ENCODE measurements around the gene NPIPA1.
A peak's percentile ranks its signal among the peaks of the same experiment; 100 is the strongest.
"Not testable (repeated sequence)": the region's sequence is repeated elsewhere in the genome, so short reads cannot be mapped to it uniquely, and the experiment has no call there.

Gene NPIPA1

DNA sequence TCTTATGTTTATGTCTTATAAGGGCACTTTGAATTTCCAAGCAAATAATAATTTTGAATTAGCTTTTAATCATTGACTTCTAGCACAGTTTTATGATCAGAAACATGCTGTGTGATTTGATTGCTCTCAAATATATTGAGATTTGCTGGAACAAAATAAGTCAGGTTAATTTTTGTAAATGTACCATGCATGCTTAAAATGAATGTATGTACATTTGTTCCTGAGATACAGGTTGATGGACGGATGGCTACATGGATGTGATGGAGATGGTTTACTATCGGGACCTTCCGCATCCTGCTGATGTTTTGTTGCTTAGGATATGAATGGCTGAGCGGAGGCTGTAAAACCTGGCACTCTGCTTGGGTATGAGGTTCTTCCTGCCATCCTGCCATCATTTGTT lies at the start of gene NPIPA1:
Gene NPIPA1, plus strand, starts transcription at position 301 of the 400 bp plus-strand sequence. Its CDS starts 0 bp downstream, at position 301.
- not testable (repeated sequence) for DNase-seq

DNA sequence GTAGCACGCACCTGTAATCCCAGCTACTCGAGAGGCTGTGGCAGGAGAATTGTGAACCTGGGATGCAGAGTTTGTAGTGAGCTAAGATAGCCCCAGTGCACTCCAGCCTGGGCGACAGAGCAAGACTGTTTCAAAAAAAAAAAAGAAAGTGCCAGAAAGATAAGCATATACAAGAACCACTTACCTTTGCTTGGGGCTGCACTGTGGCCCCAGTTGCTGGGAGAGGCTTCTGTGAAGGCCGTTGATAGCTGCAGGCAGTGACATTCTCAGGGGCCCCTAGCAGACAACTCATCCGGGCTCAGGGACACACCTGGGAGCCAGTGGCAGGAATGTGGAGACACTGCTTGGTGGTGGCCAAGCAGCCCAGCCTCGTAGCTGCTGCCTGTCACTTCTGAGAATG lies 45.1 kb upstream of the NPIPA1 start:
- DNase-seq, result not testable (repeated sequence)

DNA sequence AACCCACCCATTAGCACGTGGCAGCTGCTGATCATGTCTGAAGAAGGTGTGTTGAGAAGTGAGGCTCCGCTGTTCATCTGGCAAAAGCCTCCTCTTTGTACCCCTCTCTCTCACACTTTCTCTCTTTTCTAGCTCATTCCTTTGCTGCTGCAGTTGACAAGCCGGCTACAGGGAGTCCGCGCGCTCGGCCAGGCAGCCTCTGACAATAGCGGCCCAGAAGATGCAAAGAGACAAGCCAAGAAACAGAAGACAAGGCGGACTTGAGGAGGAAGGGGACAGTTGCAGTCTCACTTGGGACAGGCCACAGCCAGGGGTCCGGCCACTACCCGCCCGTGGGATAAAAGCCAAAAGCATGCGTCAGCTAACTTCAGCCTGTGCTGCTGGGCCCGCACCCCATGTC lies 41.9 kb upstream of the NPIPA1 start:
- DNase-seq, result not testable (repeated sequence)

DNA sequence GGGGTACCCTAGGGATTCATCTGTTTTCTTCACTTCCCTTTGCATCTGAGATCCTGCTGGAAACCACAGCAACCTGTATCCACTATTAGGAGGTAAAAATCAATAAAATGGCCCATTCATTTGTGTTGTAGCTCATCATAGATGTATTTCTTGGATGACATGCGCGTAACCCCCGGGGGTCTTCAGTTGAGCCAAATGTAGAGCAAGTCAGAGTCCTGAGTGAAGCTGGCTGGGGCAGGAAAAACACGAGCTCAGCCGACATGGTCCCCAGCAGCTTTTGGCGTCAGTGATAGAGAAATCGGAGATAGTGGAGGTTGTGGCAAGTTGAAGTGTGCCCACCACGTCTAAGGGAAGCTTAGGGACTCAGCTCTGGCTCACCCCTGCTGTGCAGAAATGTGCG lies 41.2 kb upstream of the NPIPA1 start:
- not testable (repeated sequence) for DNase-seq

DNA sequence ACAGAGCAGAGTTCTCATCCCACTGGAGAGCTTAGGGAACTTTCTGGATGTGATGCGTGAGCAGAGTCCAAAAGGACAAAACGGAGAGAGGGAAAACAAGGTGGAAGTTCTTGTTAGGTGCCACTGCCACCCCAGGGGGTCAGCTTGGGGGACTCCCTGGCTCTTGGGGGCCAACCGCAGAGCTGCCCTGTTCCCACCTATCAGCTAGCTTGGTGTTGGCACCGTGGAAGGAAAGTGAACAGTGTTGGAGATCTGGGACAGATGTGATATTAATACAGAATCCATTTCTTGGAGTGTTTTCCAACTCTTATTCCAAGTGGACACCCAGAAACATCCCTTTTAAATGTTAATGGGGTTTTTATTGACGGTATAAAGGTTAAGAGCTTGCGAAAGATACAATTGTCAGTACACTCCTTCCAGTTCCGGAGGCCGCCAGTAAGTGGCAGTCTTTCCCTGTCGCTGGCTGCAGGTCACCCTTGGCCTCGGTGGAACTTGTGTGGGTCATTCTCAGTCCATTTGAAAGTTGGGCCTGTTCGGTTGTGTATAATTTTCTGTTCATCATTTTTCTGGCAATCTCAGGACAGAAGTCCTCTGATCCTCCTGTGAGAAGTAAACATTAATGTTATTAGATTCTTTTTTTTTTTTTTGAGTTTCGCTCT lies 40.1 kb upstream of the NPIPA1 start:
- not testable (repeated sequence) for DNase-seq

DNA sequence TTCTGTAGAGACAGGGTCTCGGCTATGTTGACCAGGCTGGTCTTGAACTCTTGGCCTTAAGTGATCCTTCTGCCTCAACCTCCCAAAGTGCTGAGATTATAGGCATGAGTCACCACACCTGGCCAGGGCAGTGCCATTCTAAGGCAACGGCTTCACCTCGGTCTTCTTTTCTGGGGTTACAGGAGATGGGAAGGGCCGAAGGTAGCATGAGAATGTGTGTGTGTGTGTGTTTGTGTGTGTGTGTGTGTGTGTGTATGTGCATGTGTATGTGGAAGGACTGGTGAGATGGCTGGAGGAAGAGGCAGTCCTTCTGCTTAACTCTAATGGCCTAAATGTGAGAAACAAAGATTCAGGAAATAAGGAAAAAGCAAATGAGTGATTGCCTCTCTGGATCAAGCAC lies 39.1 kb upstream of the NPIPA1 start:
- not testable (repeated sequence) for DNase-seq

DNA sequence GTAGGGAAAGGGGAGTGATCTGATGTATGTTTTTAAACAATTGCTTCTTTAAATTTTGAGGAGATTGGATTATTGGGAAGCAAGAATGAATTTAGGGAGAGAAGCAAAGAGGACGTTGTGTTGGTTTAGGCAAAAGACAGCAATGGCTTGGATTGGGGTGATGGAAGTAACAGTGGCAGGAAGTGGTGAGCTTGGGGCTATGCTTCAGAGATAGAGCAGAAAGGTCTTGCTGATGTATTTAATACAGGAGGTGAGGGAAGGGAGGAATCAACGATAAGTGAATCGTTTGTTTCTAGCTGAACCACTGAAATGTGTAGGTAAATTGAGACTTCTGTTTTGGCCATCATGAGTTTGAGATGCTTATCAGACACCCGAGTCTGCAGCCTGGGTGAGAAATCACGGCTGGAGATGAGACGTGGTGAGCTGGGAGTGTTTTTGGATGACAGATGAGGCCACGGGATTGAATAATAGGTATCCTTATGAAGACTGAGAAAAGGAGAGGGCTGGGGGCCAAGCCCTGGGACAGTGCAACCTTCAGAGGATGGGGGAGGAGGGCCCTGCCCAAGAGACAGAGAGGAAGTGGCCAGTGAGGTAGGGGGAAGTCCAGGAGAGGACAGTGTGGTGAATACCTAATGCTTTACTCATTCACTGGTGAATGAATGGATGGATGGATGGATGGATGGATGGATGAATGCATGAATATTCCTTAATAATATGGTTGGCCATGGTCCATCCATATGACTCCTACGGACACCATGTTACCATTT lies 33.9 kb upstream of the NPIPA1 start:
- peak in 1 of 2 experiments; percentile 34 for DNase-seq

DNA sequence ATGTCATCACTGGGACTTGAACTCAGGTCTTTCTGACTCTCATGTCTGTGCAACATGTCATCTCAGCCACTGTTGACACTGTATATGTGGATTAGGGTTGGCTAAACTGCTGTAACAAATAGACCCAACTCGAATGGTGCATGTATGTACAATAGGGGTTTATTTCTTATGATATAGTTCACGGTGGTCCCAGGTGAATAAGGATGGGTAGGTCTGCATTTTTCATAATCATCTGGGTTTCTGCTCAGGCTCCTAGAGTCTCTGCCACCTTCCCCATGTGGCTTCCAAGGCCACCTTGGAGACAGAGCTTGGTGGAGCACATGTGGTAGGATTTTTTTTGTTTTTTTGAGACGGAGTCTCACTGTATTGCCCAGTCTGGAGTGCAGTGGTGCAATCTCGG lies 27.5 kb upstream of the NPIPA1 start:
- not testable (repeated sequence) for DNase-seq

DNA sequence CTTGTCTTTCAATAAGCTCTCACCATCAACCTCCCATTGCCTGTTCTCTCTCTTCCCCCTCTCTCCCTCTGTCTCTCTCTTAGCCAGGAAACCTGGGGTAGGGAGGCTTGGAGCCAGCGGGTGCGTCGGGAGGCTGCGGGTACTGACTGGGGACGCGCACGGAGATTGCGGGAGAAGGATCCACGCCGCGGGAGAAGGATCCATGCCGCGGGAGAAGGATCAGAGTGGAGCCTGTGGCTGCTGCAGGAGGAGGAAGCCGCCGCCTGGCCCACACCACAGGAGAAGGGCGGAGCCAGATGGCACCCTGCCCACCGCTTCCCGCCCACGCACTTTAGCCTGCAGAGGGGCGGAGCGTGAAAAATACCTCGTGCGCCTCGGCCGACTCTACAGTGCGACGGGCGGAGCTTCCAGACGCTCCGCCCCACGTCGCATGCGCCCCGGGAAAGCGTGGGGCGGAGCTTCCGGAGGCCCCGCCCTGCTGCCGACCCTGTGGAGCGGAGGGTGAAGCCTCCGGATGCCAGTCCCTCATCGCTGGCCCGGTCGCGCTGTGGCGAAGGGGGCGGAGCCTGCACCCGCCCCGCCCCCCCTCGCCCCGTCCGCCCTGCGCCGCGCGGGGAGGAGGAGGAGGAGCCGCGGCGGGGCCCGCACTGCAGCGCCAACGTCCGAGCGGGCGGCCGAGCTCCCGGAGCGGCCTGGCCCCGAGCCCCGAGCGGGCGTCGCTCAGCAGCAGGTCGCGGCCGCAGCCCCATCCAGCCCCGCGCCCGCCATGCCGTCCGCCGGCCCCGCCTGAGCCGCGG lies 26.2 kb upstream of the NPIPA1 start:
- DNase-seq, result not testable (repeated sequence)

DNA sequence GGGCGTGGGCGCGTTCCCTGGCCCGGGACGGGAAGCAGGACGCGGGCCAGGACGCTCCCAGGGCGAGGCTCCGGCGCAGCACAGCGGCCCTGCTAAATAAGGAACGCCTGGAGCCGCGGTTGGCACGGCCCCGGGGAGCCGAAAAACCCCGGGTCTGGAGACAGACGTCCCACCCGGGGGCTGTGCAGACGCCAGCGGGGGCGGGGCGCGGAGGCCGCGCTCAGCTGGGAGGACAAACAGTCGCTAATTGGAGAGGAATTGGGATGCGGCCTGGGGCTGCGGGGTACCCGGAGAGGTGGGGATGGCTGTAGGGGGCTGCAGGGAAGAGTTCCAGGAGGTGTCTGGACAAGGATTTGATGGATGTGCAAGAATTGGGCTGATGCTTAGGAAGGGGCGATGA lies 25.3 kb upstream of the NPIPA1 start:
- peak; percentile 74 to 78 for DNase-seq

DNA sequence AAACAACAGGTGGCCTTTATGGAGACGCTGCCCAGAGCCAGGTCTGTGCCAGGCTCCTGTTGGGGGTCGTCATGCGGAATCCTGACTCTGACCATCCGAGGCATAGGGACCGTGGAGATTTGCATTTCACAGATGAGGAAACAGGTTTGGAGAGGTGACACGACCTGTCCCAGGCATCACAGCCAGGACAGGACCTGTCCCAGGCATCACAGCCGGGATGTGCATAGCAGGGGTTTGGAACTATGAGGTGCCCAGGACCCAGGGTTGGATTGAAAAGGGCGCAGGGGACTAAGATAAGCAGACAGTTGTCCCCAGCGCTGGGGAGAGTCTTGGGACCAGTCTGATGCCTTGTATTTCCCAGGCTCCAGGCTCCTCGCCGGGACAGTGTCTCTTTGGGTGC lies 24.7 kb upstream of the NPIPA1 start:
- not testable (repeated sequence) for DNase-seq

DNA sequence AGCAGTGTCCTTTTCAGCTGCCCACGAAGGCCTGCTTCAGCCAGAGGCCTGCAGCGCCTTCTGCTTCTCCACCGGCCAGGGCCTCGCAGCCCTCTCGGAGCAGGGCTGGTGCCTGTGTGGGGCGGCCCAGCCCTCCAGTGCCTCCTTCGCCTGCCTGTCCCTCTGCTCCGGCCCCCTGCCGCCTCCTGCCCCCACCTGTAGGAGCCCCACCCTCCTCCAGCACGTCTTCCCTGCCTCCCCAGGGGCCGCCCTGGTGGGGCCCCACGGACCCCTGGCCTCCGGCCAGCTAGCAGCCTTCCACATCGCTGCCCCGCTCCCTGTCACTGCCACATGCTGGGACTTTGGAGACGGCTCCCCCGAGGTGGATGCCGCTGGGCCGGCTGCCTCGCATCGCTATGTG lies 18.7 kb upstream of the NPIPA1 start:
- DNase-seq, result peak in 1 of 2 experiments; percentile 10

DNA sequence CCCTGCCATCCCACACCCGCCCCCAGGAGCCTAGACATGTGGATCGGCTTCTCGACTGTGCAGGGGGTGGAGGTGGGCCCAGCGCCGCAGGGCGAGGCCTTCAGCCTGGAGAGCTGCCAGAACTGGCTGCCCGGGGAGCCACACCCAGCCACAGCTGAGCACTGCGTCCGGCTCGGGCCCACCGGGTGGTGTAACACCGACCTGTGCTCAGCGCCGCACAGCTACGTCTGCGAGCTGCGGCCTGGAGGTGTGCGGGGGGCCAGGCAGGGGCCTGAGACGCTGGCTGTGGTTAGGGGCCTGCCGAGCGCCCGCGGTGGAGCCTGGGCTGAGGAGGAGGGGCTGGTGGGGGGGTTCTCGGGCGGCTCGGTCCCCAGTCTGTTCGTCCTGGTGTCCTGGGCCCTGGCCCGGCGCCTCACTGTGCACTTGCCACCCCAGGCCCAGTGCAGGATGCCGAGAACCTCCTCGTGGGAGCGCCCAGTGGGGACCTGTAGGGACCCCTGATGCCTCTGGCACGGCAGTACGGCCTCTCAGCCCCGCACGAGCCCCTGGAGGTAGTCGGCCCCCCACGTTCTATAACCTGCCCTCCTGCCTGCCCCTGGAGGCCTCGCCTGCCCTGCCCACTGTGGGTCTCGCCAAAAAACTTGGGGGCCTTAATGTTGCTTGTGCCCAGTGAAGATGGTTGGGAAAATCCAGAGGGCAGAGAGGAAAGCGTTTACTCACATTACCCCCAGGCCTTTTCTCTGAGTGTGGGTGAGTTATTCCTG lies 17.2 kb upstream of the NPIPA1 start:
- DNase-seq, result not testable (repeated sequence)

DNA sequence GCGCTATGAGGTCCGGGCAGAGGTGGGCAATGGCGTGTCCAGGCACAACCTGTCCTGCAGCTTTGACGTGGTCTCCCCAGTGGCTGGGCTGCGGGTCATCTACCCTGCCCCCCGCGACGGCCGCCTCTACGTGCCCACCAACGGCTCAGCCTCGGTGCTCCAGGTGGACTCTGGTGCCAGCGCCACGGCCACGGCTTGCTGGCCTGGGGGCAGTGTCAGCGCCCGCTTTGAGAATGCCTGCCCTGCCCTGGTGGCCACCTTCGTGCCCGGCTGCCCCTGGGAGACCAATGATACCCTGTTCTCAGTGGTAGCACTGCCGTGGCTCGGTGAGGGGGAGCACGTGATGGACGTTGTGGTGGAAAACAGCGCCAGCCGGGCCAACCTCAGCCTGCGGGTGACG lies 15.0 kb upstream of the NPIPA1 start:
- not testable (repeated sequence) for DNase-seq

DNA sequence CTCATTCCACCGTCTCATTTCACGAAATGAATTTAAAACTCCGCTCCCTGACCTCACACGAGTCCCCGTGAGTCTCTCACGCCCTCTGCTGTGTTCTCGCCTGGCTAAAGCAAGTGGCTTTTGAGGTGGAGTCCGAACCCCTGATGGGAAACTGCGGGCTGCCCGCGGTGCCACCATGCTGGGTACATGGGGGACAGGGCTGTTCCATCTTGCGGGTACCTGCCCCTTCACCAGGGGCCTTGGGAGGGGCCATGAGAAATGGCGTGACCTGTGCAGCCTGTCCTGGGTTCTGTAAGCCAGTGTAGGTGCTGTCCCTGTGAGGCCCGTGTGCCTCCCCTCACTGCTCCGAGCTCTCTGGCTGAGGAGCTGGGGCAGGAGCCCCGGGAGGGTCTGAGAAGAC lies 14.3 kb upstream of the NPIPA1 start:
- DNase-seq, result not testable (repeated sequence)

DNA sequence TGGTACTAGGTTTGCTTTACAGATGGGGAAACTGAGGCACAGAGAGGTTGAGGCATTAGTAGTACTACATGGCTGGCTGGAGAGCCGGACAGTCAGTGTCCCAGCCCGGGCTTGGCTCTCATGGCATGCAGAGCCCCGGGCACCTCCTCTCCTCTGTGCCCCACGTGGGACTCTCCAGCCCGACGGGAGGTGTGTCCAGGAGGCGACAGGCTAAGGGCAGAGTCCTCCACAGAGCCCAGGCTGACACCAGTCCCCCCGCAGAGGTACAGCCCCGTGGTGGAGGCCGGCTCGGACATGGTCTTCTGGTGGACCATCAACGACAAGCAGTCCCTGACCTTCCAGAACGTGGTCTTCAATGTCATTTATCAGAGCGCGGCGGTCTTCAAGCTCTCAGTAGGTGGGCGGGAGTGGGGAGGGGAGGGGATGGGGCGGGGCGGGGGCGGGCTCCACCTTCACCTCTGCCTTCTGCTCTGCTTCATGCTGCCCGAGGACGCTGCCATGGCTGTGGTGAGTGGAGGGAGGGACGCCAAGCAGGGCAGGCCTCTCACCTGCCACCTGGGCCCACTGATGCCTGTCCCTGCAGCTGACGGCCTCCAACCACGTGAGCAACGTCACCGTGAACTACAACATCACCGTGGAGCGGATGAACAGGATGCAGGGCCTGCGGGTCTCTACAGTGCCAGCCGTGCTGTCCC lies 13.7 kb upstream of the NPIPA1 start:
- DNase-seq, result peak in 1 of 2 experiments; percentile 7

DNA sequence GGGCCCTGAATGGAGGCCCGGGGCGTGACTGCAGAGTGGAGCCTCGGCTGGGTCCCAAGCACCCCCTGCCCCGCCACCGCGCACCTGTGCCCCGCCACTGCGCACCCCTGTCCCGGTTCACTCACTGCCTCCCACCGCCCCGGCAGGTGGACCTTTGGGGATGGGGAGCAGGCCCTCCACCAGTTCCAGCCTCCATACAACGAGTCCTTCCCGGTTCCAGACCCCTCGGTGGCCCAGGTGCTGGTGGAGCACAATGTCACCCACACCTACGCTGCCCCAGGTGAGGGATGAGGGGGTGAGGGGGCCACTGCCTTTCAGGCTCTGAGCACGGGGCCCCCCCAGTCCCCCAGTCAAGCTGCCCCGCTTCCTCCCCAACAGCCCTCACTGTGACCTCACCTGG lies 12.9 kb upstream of the NPIPA1 start:
- DNase-seq, result not testable (repeated sequence)

DNA sequence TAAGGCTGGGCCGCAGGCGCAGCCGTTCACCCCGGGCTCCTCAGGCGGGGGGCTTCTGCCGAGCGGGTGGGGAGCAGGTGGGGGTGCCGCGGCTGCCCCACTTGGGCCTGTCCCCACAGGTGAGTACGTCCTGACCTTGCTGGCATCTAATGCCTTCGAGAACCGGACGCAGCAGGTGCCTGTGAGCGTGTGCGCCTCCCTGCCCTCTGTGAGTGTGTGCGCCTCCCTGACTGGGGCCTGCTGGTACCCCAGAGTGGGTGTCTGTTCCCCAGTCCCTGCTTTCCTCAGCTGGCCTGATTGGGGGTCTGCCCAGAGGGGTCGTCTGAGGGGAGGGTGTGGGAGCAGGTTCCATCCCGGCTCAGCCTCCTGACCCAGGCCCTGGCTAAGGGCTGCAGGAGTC lies 12.3 kb upstream of the NPIPA1 start:
- DNase-seq, result not testable (repeated sequence)

DNA sequence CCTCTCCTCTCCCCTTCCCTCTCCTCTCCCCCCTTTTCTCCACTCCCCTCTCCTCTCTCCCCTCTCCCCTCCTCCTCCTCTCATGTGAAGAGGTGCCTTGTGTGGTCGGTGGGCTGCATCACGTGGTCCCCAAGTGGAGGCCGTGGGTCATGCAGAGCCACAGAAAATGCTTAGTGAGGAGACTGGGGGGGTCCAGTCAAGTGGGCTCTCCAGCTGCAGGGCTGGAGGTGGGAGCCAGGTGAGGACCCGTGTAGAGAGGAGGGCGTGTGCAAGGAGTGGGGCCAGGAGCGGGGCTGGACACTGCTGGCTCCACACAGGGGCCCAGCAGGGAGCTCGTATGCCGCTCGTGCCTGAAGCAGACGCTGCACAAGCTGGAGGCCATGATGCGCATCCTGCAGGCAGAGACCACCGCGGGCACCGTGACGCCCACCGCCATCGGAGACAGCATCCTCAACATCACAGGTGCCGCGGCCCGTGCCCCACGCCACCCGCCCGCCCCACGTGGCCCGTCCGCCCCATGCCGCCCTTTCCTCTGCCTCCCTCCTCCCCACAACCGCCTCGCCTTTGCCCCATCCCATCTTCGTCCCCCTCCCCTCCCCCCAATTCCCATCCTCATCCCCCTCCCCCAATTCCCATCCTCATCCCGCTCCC lies 9.1 kb upstream of the NPIPA1 start:
- peak; percentile 22 to 25 for DNase-seq

DNA sequence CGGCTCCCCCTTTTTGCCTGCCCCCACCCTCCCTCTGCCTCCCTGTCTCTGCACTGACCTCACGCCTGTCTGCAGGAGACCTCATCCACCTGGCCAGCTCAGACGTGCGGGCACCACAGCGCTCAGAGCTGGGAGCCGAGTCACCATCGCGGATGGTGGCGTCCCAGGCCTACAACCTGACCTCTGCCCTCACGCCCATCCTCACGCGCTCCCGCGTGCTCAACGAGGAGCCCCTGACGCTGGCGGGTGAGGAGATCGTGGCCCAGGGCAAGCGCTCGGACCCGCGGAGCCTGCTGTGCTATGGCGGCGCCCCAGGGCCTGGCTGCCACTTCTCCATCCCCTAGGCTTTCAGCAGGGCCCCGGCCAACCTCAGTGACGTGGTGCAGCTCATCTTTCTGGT lies 8.1 kb upstream of the NPIPA1 start:
- DNase-seq, result not testable (repeated sequence)

DNA sequence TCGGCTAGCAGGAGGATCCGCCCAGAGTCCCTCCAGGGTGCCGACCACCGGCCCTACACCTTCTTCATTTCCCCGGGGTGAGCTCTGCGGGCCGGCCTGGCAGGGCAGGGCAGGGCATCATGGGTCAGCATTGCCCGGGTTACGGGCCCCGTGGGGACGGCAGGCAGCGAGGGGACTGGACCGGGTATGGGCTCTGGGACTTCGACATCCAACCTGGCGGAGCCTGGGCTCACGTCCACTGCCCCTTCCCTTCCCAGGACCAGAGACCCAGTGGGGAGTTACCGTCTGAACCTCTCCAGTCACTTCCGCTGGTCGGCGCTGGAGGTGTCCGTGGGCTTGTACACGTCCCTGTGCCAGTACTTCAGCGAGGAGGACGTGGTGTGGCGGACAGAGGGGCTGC lies 7.0 kb upstream of the NPIPA1 start:
- not testable (repeated sequence) for DNase-seq
